ENCODE measurements around the gene AAK1.
"Not testable (repeated sequence)": the region's sequence is repeated elsewhere in the genome, so short reads cannot be mapped to it uniquely, and the experiment has no call there.

The AAK1 gene

DNA sequence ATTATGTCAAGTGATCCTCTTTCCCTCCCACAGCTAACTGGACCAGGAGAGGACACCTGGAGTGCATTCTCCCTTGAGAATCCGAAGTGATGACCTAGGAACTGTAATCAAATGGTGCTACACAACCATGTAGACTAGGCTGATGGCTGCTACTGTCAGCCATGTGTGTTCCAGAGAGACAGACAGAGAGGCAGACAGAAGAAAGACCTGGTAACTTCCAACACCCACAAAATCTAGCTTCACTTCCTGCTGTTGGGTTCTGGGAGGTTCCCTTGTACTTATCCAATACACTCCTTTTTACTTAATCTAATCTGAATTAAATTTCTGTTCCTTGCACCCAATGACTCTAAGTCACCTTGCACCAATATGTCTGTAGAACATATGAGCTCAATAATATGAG lies 72.3 kb downstream of the AAK1 start:
- DNase-seq (ENCODE audit: low spot score) = no peak

DNA sequence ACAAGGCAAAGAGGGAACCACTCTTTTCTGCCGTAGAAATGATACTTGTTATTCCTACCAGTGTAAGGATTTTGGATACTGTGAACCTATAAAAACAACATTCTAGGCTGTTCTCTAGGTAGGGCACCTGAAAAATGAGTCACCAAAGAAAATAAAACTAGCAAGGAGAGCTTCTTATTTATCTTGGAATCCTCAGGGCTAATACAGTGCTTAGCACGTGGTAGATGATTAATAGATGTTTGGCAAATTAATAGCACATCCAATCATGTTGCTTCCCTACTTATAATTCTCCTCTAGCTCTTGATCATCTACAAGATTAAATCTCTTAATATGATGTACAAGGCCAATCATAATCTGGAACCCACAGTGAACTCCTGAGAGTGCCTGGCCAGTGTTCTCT lies 73.1 kb downstream of the AAK1 start:
- no peak for DNase-seq (ENCODE audit: low spot score)

DNA sequence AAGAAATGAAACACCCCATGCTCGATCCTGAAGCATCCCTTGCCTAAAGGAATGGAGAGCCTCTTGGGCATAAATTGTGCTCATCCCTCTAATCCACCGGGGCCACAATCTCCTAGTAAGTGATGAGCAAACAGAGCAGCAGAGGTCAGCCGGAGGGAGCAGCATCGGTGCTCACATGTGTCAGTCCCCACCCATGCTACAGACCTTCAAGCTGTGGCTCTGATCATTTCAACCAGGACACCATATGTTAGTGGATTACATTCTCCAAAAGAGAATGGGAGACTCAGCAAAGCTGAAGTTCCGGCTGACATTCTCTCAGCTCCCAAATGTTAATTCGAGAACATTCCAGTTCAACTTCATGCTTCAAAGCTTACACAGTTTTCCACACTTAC lies 75.6 kb downstream of the AAK1 start:
- DNase-seq (ENCODE audit: low spot score) = no peak

GRCh38 chr2:69567157-69567908 lies 76.2 kb downstream of the AAK1 start:
- DNase-seq (ENCODE audit: low spot score) = no peak

GRCh38 chr2:69566669-69567068 lies 76.9 kb downstream of the AAK1 start:
- DNase-seq (ENCODE audit: low spot score) = no peak

DNA sequence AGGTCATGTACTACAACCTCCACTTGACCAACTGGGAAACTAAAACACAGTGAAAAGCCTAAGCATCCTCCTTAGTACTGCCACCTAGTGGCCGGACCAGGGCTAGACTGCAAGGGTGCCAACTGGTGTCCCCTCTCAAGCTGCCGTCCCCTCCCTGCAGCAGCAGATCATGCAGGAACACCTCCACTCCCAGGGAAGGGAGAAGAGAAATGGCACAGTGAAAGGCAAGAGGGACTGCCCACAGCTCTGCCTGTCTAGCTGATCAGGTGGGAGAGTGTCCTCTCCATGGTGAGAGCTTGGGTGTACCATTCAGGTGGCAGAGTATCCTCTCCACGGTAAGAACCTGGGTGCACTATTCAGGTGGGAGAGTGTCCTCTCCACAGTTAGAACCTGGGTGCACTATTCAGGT lies 78.1 kb downstream of the AAK1 start:
- DNase-seq (ENCODE audit: low spot score) = peak; percentile 79

DNA sequence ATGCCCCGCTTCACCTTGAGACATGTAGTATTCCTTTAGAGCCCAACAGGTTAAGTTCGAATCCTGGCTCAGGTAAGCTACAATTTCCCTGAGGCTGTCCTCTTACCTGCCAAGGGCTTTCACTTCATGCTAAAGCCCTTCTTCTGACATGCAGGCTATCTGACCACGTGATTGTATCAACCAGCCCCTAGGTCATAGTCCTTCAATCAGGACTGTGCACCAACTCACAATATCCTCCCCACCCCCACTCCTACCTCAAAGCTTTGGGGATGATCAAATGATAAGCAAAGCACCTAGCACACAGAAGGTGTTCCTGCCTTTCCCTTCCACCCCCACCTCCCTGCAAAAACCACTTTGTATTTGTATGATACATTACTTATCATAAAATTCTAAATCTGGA lies 78.9 kb downstream of the AAK1 start:
- no peak for DNase-seq (ENCODE audit: low spot score)

DNA sequence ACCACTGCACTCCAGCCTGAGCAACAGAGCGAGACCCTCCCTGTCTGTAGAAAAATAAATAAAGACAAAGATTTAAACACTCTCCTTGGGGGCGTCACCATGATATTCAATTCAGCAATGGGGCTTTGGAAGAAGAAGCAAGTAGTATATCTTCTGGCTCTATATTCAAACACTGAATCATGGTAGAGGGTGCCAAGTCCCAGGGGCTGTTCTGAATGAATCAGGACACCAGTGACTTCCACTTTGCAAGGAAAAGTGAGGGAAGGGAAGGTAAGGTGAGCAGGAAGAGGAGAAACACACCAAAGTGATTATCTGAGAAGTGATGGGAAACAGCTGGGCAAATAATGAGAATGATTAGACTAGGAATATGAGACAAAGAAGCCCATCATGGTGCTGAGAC lies 80.5 kb downstream of the AAK1 start:
- DNase-seq (ENCODE audit: low spot score) = no peak

DNA sequence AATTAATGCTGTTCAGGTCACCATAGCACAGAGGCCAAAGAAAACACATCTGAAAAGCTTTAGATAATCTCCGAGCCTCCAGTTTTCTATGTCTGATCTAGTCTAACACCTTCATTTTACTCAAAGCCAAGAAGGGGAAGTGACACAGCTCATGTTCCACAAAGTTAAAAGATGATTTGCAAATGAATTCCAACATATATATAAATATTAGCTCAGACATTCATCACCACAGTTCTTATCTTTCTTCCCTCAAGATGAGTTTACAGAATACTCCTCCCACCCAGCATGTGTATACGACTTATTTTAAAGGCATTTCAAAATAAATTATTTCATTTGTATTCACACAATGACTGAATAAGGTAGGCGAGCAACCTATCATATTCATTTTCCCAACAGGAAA lies 82.4 kb downstream of the AAK1 start:
- no peak for DNase-seq (ENCODE audit: low spot score)

GRCh38 chr2:69560147-69560482 lies 83.4 kb downstream of the AAK1 start:
- no peak for DNase-seq (ENCODE audit: low spot score)

DNA sequence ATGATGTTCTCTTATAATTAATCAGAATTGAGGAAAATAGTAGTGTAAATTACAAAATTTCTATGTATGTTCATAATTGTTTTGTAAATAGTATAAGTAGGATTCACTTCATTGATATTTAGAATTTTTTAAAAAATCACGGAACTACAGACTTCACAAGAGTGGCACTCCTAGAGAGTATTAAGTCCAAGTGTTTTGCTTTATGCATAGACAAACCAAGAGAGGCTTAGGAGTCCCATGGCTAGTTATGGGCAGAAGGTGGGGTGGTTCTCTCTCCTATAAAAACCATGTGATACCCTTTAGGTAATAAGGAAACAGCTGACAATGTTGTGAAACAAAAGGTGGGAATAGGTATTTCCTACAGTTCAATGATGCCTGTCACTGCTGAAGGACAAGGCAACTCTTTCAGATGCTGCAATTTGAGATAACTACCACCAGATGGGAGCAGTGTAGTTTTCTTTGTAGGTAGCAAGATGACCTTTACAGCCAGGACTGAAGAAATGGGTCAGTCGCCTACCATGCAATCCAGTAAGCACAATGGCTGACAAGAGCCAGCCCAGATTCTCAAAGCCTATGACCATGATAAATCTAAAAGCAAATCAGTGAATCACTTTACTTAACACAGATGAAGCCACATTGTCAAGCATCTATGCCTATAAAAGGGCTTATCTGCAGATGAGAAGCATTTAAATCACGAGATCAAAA lies 83.9 kb downstream of the AAK1 start:
- DNase-seq (ENCODE audit: low spot score) = peak; percentile 61

- DNase-seq (ENCODE audit: low spot score) = no peak
Observed at GRCh38 chr2:69556008-69556407, 87.5 kb downstream of the AAK1 start.

- peak; percentile 19 for DNase-seq (ENCODE audit: low spot score)
Observed at GRCh38 chr2:69554981-69555380, 88.6 kb downstream of the AAK1 start.

DNA sequence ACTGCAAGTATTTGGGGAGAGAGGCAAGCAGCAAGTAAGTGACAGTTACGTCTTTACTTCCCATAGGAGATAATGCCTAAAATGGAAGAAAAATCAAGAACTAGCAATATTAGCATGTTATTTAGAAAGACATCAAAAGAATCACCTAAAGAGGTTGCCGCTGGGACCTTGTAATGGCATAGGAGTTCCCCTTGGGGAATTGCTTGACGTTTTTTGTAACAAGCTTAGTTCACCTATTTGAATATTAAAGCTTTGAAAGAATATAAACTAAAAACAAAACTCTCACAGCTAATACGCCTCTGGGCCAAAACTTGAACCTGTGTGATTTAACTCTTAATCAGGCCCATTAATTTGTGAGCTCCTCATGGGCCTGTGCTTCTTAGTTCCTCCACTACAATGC lies 89.0 kb downstream of the AAK1 start:
- no peak for DNase-seq (ENCODE audit: low spot score)

- DNase-seq (ENCODE audit: low spot score) = no peak
Observed at GRCh38 chr2:69553991-69554390, 89.5 kb downstream of the AAK1 start.

DNA sequence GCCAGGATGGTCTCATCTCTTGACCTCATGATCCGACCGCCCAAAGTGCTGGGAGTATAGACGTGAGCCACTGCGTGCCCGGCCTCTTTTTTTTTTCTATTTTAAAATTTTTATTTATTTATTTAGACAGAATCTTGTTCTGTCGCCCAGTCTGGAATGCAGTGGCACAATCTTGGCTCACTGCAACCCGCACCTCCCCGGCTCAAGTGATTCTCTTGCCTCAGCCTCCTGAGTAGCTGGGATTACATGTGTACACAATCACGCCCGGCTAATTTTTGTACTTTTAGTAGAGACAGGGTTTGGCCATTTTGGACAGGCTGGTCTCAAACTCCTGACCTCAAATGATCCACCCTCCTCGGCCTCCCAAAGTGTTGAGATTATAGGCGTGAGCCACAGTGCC lies 93.0 kb downstream of the AAK1 start:
- not testable (repeated sequence) for DNase-seq (ENCODE audit: low spot score)

- no peak for DNase-seq (ENCODE audit: low spot score)
Observed at GRCh38 chr2:69549421-69549820, 94.1 kb downstream of the AAK1 start.

- DNase-seq (ENCODE audit: low spot score) = no peak
Observed at GRCh38 chr2:69547984-69548715, 95.4 kb downstream of the AAK1 start.

GRCh38 chr2:69546646-69547045 lies 96.9 kb downstream of the AAK1 start:
- DNase-seq (ENCODE audit: low spot score) = no peak

DNA sequence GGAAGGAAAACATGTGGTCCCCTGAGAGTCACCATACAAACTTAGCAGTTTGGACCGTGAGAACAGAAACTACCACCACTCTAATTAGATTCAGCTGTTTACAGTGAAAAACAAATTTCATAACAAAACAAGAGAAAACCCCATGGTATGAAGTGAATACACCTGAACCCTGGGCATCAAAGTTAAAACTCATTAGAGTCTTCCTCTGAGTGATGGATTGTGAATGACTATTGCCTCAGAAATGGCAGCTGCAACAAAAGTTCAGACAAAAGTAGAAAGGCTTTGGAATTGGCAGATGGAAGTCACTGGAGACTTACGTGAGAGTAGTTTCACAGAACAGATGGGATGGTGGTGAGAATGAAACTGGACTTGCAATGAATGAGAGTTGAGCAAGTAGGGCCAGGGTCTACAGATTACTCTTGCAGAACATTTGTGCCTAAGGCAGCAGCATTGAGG lies 98.0 kb downstream of the AAK1 start:
- DNase-seq (ENCODE audit: low spot score) = no peak

DNA sequence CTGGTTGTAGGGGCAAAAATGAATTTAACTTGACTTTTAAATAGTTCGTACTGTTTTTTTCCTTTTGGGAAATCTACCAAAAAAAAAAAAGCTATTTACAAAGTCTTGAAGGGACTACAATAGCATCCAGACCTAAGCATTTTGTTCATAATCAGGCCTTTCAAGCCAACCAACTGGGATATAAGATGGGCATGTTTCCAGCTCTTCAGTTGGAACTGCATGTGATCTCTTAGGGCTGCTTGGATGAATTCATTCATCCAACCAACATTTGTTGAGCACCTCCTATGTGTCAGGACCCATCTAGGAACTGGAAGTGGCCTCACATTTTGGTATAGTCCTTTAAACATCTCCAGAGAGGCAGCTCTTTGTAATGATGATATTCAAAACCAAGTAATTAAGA lies 98.6 kb downstream of the AAK1 start:
- no peak for DNase-seq (ENCODE audit: low spot score)

DNA sequence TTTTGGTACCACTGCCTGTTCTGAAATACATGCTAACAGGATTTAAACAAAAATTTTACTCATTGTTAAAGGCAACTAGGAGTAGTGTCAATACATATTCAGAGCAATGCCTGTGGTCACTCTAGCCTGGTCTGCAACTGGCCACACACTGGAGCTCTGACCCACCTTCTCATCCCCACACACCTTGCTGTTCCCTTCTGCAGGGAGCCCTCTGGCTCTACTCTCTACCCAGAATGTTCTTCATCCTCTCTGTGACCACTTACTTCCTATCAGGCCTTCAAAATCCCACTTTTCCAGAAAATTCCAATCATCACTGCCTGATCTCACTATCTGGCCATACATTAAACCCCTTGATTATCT lies 104.0 kb downstream of the AAK1 start:
- no peak for DNase-seq (ENCODE audit: low spot score)

DNA sequence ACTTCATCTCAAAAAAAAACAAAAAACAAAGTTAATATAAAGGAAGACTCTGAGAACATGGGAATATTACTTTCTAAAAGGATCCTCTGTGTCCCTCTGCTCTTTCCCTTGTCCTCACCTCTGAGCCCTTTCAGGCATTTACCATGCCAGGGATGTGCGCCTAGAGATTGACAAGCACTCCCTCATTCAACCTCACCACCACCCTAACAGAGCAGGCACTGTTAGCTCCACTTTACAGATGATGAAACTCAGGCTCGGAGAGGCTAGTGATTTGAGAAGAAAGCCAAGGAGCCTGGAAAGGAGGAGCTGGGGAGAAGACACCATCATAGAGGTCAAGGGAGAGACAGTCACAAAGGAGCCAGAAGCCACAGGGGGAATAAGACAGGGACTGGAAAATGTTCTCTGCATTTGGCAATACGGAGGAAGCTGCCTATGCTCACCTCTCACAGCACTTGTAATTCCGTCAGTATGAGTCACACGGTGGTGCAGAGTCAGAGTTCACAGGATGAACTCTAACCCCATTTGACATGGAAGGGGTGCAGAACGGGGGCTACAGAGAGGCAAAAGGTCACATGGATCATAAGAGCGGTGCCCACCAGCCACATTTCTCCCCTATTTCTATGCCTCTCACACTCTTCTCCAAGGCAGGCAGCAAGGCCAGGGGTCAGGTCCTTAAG lies 104.5 kb downstream of the AAK1 start:
- DNase-seq (ENCODE audit: low spot score) = no peak

All from NAMALWA (cell line).